Neural cell (in vitro differentiated cells): ENCODE measurements around the gene SLC8A1.

Source experiments
- EZH2 ChIP-seq: fragments of 200-600, 300-800 bp; shearing (Covaris generic), sonication (generic); IDR thresholded peaks from 2 replicates; pipeline ENCODE4 v1.6.1; 2014; ENCODE audit warnings: antibody characterized with exemption, low read length, borderline replicate concordance, mild to moderate bottlenecking; ENCODE audit not compliant: insufficient read depth, poor library complexity, severe bottlenecking
- MXI1 ChIP-seq: fragments of 450-650 bp; conservative IDR thresholded peaks from 2 replicates; pipeline ENCODE4 v1.6.1; 2014; ENCODE audit warnings: antibody characterized with exemption, mild to moderate bottlenecking; ENCODE audit not compliant: poor library complexity, severe bottlenecking
- POLR2AphosphoS5 ChIP-seq: IDR thresholded peaks from 2 replicates; pipeline ENCODE4 v1.6.1; 2012
- SMC3 ChIP-seq: fragments of 450-650 bp; conservative IDR thresholded peaks from 2 replicates; pipeline ENCODE4 v1.6.1; 2014; ENCODE audit warnings: antibody characterized with exemption, mild to moderate bottlenecking, moderate library complexity; ENCODE audit not compliant: poor library complexity
- TAF1 ChIP-seq: IDR thresholded peaks from 2 replicates; pipeline ENCODE4 v1.6.1; 2012; ENCODE audit warnings: low read depth
- TF ChIP-seq, protein P1 (sequence below): fragments of 450-650 bp; IDR thresholded peaks from 2 replicates; pipeline ENCODE4 v1.5.1; 2014; ENCODE audit warnings: antibody characterized with exemption, mild to moderate bottlenecking, moderate library complexity; ENCODE audit not compliant: poor library complexity, severe bottlenecking
- TF ChIP-seq, protein P2 (sequence below): IDR thresholded peaks from 2 replicates; pipeline ENCODE4 v1.6.1; 2012; ENCODE audit warnings: borderline replicate concordance

DNA sequence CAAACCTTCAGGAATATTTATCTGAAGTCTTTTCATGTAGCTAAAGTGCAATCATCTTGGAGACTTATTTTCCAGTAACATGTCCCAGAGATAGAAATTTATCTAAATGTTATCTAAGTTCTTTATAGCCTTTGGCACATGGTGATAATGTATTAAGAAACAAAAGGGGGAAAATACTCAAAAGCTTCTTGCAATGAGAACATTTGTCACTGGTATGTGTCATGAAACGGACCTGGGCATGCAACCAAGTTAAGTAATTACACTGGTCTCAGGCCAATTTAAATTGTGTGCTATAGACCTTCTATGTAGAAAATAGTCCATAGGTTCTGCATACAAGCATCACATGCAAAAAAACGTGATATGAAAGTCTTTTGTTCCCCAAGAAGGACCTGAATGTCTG lies 136.2 kb downstream of the SLC8A1 start:
- TF ChIP-seq POLR2AphosphoS5, result no peak
- no peak for TF ChIP-seq EZH2
- TF ChIP-seq, protein P1, sequence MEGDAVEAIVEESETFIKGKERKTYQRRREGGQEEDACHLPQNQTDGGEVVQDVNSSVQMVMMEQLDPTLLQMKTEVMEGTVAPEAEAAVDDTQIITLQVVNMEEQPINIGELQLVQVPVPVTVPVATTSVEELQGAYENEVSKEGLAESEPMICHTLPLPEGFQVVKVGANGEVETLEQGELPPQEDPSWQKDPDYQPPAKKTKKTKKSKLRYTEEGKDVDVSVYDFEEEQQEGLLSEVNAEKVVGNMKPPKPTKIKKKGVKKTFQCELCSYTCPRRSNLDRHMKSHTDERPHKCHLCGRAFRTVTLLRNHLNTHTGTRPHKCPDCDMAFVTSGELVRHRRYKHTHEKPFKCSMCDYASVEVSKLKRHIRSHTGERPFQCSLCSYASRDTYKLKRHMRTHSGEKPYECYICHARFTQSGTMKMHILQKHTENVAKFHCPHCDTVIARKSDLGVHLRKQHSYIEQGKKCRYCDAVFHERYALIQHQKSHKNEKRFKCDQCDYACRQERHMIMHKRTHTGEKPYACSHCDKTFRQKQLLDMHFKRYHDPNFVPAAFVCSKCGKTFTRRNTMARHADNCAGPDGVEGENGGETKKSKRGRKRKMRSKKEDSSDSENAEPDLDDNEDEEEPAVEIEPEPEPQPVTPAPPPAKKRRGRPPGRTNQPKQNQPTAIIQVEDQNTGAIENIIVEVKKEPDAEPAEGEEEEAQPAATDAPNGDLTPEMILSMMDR, result no peak
- no peak for TF ChIP-seq MXI1
- no peak for TF ChIP-seq SMC3
- TF ChIP-seq, protein P2, sequence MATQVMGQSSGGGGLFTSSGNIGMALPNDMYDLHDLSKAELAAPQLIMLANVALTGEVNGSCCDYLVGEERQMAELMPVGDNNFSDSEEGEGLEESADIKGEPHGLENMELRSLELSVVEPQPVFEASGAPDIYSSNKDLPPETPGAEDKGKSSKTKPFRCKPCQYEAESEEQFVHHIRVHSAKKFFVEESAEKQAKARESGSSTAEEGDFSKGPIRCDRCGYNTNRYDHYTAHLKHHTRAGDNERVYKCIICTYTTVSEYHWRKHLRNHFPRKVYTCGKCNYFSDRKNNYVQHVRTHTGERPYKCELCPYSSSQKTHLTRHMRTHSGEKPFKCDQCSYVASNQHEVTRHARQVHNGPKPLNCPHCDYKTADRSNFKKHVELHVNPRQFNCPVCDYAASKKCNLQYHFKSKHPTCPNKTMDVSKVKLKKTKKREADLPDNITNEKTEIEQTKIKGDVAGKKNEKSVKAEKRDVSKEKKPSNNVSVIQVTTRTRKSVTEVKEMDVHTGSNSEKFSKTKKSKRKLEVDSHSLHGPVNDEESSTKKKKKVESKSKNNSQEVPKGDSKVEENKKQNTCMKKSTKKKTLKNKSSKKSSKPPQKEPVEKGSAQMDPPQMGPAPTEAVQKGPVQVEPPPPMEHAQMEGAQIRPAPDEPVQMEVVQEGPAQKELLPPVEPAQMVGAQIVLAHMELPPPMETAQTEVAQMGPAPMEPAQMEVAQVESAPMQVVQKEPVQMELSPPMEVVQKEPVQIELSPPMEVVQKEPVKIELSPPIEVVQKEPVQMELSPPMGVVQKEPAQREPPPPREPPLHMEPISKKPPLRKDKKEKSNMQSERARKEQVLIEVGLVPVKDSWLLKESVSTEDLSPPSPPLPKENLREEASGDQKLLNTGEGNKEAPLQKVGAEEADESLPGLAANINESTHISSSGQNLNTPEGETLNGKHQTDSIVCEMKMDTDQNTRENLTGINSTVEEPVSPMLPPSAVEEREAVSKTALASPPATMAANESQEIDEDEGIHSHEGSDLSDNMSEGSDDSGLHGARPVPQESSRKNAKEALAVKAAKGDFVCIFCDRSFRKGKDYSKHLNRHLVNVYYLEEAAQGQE, result no peak
- no peak for TF ChIP-seq TAF1
